IMR-90 (cell line): ENCODE data around the gene PDLIM1.

Source experiments
- BHLHE40 ChIP-seq: fragments of 150-350 bp; IDR thresholded peaks from 2 replicates; pipeline ENCODE4 v1.6.1; 2016; ENCODE audit warnings: mild to moderate bottlenecking, low read depth, low read length
- CEBPB ChIP-seq: IDR thresholded peaks from 2 replicates; pipeline ENCODE4 v1.6.1; 2012; ENCODE audit warnings: low read depth, low read length, improper control_type of control experiment
- CHD1 ChIP-seq: IDR thresholded peaks from 2 replicates; pipeline ENCODE4 v1.6.1; 2012; ENCODE audit warnings: low read depth, low read length, improper control_type of control experiment
- CTCF ChIP-seq: conservative IDR thresholded peaks from 2 replicates; pipeline ENCODE4 v1.5.1; 2012; ENCODE audit warnings: mild to moderate bottlenecking, low read depth, low read length, improper control_type of control experiment
- FOS ChIP-seq: fragments of 150-350 bp; IDR thresholded peaks from 2 replicates; pipeline ENCODE4 v1.6.1; 2016; ENCODE audit warnings: low read depth, low read length
- MAFK ChIP-seq: IDR thresholded peaks from 2 replicates; pipeline ENCODE4 v1.6.1; 2012; ENCODE audit warnings: low read depth, low read length, improper control_type of control experiment
- MAZ ChIP-seq: IDR thresholded peaks from 2 replicates; pipeline ENCODE4 v1.6.1; 2012; ENCODE audit warnings: low read depth, mild to moderate bottlenecking, low read length, improper control_type of control experiment, moderate library complexity, borderline replicate concordance
- MXI1 ChIP-seq: IDR thresholded peaks from 2 replicates; pipeline ENCODE4 v1.6.1; 2012; ENCODE audit warnings: low read depth, mild to moderate bottlenecking, low read length, moderate library complexity, borderline replicate concordance
- NFE2L2 ChIP-seq: fragments of 150-350 bp; IDR thresholded peaks from 2 replicates; pipeline ENCODE4 v1.6.1; 2016; ENCODE audit warnings: low read depth, mild to moderate bottlenecking, low read length
- POLR2A ChIP-seq: IDR thresholded peaks from 2 replicates; pipeline ENCODE4 v1.6.1; 2012; ENCODE audit warnings: mild to moderate bottlenecking, low read depth, low read length
- RAD21 ChIP-seq: IDR thresholded peaks from 2 replicates; pipeline ENCODE4 v1.6.1; 2012; ENCODE audit warnings: low read length, improper control_type of control experiment
- RCOR1 ChIP-seq: IDR thresholded peaks from 2 replicates; pipeline ENCODE4 v1.6.1; 2012; ENCODE audit warnings: mild to moderate bottlenecking, low read length, improper control_type of control experiment; ENCODE audit not compliant: insufficient replicate concordance
- RFX5 ChIP-seq: IDR thresholded peaks from 2 replicates; pipeline ENCODE4 v1.8.0; 2012; ENCODE audit warnings: low read depth, mild to moderate bottlenecking, low read length, moderate library complexity
- SMC3 ChIP-seq: fragments of 150-350 bp; IDR thresholded peaks from 2 replicates; pipeline ENCODE4 v1.6.1; 2016; ENCODE audit warnings: low read depth, mild to moderate bottlenecking, antibody characterized with exemption, low read length, moderate library complexity

DNA sequence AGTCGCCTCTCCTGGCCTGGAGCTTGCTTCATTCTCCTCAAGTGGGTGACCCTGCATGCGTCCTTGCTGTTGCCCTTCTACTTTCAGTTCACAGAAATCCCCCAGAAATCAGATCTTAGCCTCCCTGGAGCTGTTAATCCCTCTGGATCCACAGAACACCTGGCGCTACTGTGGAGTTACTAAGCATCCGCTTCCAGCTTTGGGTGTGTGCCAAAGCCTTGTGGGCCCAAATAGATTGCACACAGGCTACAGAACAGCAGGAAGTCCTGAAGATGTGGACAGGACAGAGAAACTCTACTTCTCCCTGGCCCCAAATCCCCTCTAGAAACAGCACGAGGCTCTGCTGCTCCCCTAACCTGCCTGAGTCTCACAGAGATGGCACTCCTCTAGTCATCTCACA, 36.6 kb upstream of the PDLIM1 start:
- no peak for TF ChIP-seq SMC3
- no peak for TF ChIP-seq CTCF
- TF ChIP-seq POLR2A = no peak
- no peak for TF ChIP-seq RAD21
- no peak for TF ChIP-seq BHLHE40
- no peak for TF ChIP-seq NFE2L2
- no peak for TF ChIP-seq RCOR1
- no peak for TF ChIP-seq RFX5
- TF ChIP-seq MAFK = no peak
- no peak for TF ChIP-seq CEBPB
- TF ChIP-seq MXI1 = no peak
- TF ChIP-seq CHD1 = no peak
- no peak for TF ChIP-seq MAZ
- no peak for TF ChIP-seq FOS
